ENCODE data around the gene ANLN.

GRCh38 chr7:36405409-36405803 lies 15.7 kb downstream of the ANLN start:
- TF ChIP-seq, protein P1, sequence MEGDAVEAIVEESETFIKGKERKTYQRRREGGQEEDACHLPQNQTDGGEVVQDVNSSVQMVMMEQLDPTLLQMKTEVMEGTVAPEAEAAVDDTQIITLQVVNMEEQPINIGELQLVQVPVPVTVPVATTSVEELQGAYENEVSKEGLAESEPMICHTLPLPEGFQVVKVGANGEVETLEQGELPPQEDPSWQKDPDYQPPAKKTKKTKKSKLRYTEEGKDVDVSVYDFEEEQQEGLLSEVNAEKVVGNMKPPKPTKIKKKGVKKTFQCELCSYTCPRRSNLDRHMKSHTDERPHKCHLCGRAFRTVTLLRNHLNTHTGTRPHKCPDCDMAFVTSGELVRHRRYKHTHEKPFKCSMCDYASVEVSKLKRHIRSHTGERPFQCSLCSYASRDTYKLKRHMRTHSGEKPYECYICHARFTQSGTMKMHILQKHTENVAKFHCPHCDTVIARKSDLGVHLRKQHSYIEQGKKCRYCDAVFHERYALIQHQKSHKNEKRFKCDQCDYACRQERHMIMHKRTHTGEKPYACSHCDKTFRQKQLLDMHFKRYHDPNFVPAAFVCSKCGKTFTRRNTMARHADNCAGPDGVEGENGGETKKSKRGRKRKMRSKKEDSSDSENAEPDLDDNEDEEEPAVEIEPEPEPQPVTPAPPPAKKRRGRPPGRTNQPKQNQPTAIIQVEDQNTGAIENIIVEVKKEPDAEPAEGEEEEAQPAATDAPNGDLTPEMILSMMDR (IDR thresholded peaks at IDR 0.05), result no peak
- no peak for TF ChIP-seq POLR2A (IDR thresholded peaks at IDR 0.05)

All from body of pancreas (tissue), 4 donors.